Fibroblast of the aortic adventitia (primary cell): ENCODE results near the gene TCERG1L. TPM values are rescaled to one million over a fixed set of nuclear protein-coding genes. Genes with fewer than 3 reads are reported as not detected.

Experiments used
- DNase-seq: peaks from one replicate; pipeline ENCODE4 v3.0.0-alpha.2; 2010; ENCODE audit warnings: low read depth
- H3K4me3 ChIP-seq: 2 replicates; pipeline ENCODE4 v1.5.1; 2011; ENCODE audit warnings: low read depth, mild to moderate bottlenecking, control low read depth, low read length, moderate library complexity
- total RNA-seq: library from RNA; depleted of rRNA; stranded (reverse); fragments of >200 nt; gene quantifications from 2 replicates; pipeline ENCODE4 v1.2.3, GENCODE V29; 2012; ENCODE audit warnings: low replicate concordance
- TF ChIP-seq, protein P1 (sequence below): IDR thresholded peaks from 2 replicates; pipeline ENCODE4 v1.5.1; 2011; ENCODE audit warnings: mild to moderate bottlenecking, low read length, control low read depth, inconsistent platforms; ENCODE audit not compliant: insufficient read depth

Gene TCERG1L
- total RNA-seq, 1 donor, result not detected

DNA sequence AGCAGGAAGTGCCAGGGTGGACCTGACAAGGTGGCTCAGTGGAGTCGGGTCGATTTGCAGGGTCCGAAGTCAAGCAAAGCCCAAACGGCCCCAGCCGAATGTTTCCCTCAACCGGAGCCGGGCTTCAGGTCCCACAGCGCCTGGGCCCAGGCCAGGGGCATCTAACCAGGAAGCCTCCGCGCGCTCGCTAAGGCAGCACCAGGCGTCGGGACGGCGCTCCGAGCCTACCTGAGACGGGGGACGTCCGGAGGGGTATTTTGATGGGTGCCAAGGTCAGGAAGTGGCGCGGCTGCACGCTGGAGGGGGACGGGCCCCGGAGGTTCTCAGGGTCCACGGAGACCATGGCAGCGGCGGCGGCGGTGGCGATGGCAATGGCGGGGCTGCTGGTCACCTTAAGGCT, 51.5 kb downstream of the TCERG1L start:
- no peak for DNase-seq
- TF ChIP-seq, protein P1, sequence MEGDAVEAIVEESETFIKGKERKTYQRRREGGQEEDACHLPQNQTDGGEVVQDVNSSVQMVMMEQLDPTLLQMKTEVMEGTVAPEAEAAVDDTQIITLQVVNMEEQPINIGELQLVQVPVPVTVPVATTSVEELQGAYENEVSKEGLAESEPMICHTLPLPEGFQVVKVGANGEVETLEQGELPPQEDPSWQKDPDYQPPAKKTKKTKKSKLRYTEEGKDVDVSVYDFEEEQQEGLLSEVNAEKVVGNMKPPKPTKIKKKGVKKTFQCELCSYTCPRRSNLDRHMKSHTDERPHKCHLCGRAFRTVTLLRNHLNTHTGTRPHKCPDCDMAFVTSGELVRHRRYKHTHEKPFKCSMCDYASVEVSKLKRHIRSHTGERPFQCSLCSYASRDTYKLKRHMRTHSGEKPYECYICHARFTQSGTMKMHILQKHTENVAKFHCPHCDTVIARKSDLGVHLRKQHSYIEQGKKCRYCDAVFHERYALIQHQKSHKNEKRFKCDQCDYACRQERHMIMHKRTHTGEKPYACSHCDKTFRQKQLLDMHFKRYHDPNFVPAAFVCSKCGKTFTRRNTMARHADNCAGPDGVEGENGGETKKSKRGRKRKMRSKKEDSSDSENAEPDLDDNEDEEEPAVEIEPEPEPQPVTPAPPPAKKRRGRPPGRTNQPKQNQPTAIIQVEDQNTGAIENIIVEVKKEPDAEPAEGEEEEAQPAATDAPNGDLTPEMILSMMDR, result no peak
- H3K4me3 ChIP-seq, result no peak overlapping the region

DNA sequence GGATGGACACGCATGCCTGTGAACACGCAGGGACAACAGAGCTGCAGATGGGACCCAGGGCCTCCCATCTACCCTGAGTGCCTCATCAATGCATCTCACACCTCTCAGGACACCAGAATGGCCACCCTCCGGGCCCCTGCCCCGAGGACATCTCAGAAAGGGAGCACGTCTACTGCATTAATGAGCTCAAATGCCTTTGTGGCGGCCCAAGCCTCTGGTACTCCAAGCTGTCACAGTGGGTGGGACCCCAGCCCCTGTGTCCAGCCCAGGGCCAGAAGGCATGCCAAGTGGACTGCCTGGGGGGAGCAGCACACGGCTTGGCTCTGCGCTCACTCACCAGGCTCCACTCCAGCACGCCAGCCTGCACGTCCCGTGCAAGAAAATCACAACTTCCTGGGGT, 52.0 kb downstream of the TCERG1L start:
- H3K4me3 ChIP-seq, result no peak overlapping the region
- TF ChIP-seq, protein P1, result no peak
- no peak for DNase-seq

- no peak overlapping the region for H3K4me3 ChIP-seq
- TF ChIP-seq, protein P1, result no peak
- no peak for DNase-seq
Observed at GRCh38 chr10:131258256-131258655, 53.3 kb downstream of the TCERG1L start.

DNA sequence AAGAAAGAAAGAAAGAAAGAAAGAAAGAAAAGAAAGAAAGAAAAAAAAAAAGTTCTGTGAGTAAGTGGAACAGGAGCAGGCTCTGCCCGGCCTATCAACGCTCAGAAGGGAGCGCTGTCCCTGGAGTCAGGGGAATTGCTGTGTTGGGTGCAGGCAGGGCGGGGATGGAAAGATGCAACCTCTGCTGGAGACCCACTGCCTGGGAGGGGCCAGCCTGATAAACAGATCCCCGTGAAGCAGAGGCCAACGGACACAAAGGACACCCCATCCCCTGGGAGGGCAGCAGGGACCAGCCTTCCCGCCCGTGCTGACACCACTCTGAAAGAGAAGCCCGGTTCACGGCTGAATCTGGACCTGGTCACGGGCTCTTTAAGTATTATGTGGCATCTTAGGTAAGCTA, 54.5 kb downstream of the TCERG1L start:
- no peak for DNase-seq
- H3K4me3 ChIP-seq, result no peak overlapping the region
- TF ChIP-seq, protein P1, result no peak

GRCh38 chr10:131254859-131255252, 56.7 kb downstream of the TCERG1L start:
- H3K4me3 ChIP-seq, result no peak overlapping the region
- DNase-seq, result no peak
- TF ChIP-seq, protein P1, result no peak

DNA sequence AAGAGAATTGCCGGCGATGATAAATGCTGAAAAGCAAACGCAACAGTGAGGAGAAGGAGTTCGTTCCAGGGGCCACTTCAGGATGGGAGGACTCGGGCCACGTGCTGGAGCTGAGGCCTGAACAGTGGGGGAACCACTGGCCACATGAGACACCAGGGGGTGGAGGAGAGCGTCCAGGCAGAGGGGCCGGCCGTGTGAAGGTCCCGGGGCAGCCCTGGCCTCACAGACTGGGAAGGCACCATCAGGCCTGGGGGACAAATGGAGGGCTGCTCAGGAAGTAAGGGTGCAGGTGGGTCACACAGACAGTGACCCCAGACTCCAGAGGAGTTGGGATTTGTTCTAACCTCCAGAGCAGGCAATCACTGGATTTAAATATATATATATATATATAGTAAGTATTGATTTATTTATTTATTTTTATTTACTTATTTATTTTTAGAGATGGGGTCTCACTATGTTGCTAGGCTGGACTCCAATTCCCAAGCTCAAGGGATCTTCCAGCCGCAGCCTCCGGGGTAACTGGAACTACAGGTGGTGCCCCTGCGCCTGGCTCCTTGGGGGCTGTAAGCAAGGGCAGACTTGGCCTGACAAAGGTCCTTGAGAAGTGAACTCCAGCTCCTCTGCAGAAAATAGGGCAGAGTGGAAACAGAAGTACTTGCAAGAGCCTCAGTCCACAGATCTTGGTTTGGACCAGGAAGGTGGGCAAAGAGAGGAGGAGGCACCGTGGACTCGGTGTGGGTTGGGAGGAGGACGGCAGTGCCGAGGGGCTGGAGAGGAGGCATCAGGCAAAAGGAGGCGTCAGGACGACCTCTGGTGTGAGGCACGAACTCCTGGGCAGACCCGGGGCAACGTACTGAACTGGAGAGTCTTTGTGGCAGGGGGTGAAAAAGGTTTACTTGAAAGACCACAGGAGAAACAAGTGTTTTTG, 57.3 kb downstream of the TCERG1L start:
- DNase-seq, result no peak
- H3K4me3 ChIP-seq, result no peak overlapping the region
- TF ChIP-seq, protein P1, result no peak
